H1 (cell line): ENCODE measurements around the gene GTF2A1. TPM values are rescaled to one million over a fixed set of nuclear protein-coding genes. Genes with fewer than 3 reads are reported as not detected.

Experiments used
- POLR2A ChIP-seq, 2 experiments: IDR thresholded peaks; 1 replicate in 1 of 2; 2 replicates in 1 of 2; pipeline ENCODE4 v1.6.1; 2011; ENCODE audit warnings: low read depth in 2 of 2, low read length in 2 of 2, mild to moderate bottlenecking in 2 of 2; ENCODE audit errors: control extremely low read depth in 1 of 2
- RFX5 ChIP-seq: IDR thresholded peaks from 2 replicates; pipeline ENCODE4 v1.6.1; 2011; ENCODE audit warnings: low read depth, low read length, improper control_type of control experiment, borderline replicate concordance
- RNF2 ChIP-seq: fragments of 200-900, 300-1000 bp; sonication (generic); IDR thresholded peaks from 2 replicates; pipeline ENCODE4 v1.7.1; 2016; ENCODE audit warnings: borderline replicate concordance, low read depth, mild to moderate bottlenecking, antibody characterized with exemption, low read length; ENCODE audit not compliant: poor library complexity, severe bottlenecking; ENCODE audit errors: missing control alignments
- SIX5 ChIP-seq: IDR thresholded peaks from 2 replicates; pipeline ENCODE4 v1.6.1; 2011; ENCODE audit warnings: mild to moderate bottlenecking, low read depth, low read length
- SP1 ChIP-seq: IDR thresholded peaks from 2 replicates; pipeline ENCODE4 v1.6.1; 2011; ENCODE audit warnings: low read depth, low read length
- SRF ChIP-seq: IDR thresholded peaks from 2 replicates; pipeline ENCODE4 v1.6.1; 2011; ENCODE audit warnings: mild to moderate bottlenecking, low read depth, low read length, moderate library complexity
- TAF1 ChIP-seq: IDR thresholded peaks from 2 replicates; pipeline ENCODE4 v1.6.1; 2011; ENCODE audit warnings: mild to moderate bottlenecking, low read depth, low read length
- polyA plus RNA-seq, 7 experiments: library from polyadenylated mRNA; depleted of rRNA in 3 of 7; stranded (reverse) in 5 of 7; unstranded in 2 of 7; fragments of >200 nt in 5 of 7; fragments of 200-250 nt in 2 of 7; gene quantifications; 1 replicate in 5 of 7; 2 replicates in 1 of 7; 4 replicates in 1 of 7; pipeline versions ENCODE4 v1.2.1 to v1.2.3, GENCODE V29; 2011 to 2013; ENCODE audit warnings: missing spikeins in 2 of 7, mixed read lengths in 2 of 7
- total RNA-seq: library from RNA; stranded (reverse); fragmentation: NEBNext Ultra II Directional; extraction: Animal tissue kit (Norgen Biotek cat#: 25700); gene quantifications from 2 replicates; pipeline ENCODE4 v1.2.1, GENCODE V29; 2021
- TF ChIP-seq, protein P1 (sequence below): fragments of 300-600 bp; sonication (generic); IDR thresholded peaks from 2 replicates; pipeline ENCODE4 v1.7.1; 2012; ENCODE audit warnings: low read length, moderate library complexity, mild to moderate bottlenecking, inconsistent platforms; ENCODE audit not compliant: insufficient replicate concordance
- TF ChIP-seq, protein P2 (sequence below): IDR thresholded peaks from 2 replicates; pipeline ENCODE4 v1.6.1; 2012; ENCODE audit warnings: inconsistent platforms

The GTF2A1 gene
- total and polyA plus RNA-seq, 2 of the 8 experiments (the other 6 are each of a cell fraction or from before 2014, with no cell fraction given) = 24.1 to 57.8 TPM

DNA sequence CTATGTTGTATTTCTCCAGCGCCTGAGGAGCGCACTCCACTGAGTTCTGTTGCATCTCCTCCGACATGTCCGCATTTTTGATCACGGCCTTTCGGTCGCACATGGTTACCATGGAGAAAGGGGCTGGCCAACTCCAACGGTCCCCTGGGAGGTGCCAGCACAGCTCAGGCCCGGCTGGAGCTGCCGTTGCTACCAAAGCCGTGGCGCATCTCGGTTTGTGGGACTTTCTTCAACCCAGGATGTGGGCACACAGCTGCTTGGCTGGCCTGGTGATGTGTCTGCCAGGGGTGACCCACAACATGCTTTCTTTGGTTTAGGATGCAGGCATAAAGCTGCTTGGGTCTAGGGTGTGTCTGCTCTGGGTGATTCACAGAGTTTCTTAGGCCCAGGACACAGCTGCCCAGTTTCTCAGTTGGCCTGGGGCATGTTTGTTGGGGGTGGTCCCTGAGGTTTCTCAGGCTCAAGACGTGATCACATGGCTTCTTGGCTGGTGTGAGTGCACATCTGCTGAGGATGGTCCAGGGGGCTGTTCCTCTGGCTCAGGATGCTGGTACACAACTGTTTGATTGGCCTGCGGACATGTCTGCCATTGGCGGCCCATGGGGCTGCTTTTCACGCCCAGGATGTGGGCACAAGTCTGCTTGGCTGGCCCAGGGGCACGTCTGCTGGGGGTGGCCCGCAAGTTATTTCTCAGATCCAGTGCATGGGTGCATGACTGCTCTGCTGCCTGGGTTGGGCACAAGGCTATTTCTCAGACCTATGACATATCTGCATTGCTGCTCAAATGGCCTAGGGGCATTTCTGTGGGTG, 25.9 kb upstream of the GTF2A1 start (continued):
- TF ChIP-seq, protein P1, sequence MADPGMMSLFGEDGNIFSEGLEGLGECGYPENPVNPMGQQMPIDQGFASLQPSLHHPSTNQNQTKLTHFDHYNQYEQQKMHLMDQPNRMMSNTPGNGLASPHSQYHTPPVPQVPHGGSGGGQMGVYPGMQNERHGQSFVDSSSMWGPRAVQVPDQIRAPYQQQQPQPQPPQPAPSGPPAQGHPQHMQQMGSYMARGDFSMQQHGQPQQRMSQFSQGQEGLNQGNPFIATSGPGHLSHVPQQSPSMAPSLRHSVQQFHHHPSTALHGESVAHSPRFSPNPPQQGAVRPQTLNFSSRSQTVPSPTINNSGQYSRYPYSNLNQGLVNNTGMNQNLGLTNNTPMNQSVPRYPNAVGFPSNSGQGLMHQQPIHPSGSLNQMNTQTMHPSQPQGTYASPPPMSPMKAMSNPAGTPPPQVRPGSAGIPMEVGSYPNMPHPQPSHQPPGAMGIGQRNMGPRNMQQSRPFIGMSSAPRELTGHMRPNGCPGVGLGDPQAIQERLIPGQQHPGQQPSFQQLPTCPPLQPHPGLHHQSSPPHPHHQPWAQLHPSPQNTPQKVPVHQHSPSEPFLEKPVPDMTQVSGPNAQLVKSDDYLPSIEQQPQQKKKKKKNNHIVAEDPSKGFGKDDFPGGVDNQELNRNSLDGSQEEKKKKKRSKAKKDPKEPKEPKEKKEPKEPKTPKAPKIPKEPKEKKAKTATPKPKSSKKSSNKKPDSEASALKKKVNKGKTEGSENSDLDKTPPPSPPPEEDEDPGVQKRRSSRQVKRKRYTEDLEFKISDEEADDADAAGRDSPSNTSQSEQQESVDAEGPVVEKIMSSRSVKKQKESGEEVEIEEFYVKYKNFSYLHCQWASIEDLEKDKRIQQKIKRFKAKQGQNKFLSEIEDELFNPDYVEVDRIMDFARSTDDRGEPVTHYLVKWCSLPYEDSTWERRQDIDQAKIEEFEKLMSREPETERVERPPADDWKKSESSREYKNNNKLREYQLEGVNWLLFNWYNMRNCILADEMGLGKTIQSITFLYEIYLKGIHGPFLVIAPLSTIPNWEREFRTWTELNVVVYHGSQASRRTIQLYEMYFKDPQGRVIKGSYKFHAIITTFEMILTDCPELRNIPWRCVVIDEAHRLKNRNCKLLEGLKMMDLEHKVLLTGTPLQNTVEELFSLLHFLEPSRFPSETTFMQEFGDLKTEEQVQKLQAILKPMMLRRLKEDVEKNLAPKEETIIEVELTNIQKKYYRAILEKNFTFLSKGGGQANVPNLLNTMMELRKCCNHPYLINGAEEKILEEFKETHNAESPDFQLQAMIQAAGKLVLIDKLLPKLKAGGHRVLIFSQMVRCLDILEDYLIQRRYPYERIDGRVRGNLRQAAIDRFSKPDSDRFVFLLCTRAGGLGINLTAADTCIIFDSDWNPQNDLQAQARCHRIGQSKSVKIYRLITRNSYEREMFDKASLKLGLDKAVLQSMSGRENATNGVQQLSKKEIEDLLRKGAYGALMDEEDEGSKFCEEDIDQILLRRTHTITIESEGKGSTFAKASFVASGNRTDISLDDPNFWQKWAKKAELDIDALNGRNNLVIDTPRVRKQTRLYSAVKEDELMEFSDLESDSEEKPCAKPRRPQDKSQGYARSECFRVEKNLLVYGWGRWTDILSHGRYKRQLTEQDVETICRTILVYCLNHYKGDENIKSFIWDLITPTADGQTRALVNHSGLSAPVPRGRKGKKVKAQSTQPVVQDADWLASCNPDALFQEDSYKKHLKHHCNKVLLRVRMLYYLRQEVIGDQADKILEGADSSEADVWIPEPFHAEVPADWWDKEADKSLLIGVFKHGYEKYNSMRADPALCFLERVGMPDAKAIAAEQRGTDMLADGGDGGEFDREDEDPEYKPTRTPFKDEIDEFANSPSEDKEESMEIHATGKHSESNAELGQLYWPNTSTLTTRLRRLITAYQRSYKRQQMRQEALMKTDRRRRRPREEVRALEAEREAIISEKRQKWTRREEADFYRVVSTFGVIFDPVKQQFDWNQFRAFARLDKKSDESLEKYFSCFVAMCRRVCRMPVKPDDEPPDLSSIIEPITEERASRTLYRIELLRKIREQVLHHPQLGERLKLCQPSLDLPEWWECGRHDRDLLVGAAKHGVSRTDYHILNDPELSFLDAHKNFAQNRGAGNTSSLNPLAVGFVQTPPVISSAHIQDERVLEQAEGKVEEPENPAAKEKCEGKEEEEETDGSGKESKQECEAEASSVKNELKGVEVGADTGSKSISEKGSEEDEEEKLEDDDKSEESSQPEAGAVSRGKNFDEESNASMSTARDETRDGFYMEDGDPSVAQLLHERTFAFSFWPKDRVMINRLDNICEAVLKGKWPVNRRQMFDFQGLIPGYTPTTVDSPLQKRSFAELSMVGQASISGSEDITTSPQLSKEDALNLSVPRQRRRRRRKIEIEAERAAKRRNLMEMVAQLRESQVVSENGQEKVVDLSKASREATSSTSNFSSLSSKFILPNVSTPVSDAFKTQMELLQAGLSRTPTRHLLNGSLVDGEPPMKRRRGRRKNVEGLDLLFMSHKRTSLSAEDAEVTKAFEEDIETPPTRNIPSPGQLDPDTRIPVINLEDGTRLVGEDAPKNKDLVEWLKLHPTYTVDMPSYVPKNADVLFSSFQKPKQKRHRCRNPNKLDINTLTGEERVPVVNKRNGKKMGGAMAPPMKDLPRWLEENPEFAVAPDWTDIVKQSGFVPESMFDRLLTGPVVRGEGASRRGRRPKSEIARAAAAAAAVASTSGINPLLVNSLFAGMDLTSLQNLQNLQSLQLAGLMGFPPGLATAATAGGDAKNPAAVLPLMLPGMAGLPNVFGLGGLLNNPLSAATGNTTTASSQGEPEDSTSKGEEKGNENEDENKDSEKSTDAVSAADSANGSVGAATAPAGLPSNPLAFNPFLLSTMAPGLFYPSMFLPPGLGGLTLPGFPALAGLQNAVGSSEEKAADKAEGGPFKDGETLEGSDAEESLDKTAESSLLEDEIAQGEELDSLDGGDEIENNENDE = no peak
- TF ChIP-seq SRF = no peak
- no peak for TF ChIP-seq RFX5
- TF ChIP-seq, protein P2, sequence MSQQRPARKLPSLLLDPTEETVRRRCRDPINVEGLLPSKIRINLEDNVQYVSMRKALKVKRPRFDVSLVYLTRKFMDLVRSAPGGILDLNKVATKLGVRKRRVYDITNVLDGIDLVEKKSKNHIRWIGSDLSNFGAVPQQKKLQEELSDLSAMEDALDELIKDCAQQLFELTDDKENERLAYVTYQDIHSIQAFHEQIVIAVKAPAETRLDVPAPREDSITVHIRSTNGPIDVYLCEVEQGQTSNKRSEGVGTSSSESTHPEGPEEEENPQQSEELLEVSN = no peak
- no peak for TF ChIP-seq SP1
- TF ChIP-seq POLR2A (IDR thresholded peaks at IDR 0.05; ENCODE audit: control extremely low read depth in 1 of 2, low read depth in 2 of 2, low read length in 2 of 2) = no peak
- TF ChIP-seq SIX5 = no peak
- no peak for TF ChIP-seq TAF1
- TF ChIP-seq RNF2 = no peak
